HPDE6-E6E7 (cell line): ENCODE measurements around the gene EEFSEC.

Experiments
- DNase-seq: peaks from one replicate; pipeline ENCODE4 v3.0.0; 2011; ENCODE audit warnings: missing footprints; ENCODE audit errors: extremely low spot score

EEFSEC gene

GRCh38 chr3:128334086-128334645, 180.9 kb downstream of the EEFSEC start:
- no peak for DNase-seq

- no peak for DNase-seq
Observed at GRCh38 chr3:128334766-128335165, 181.5 kb downstream of the EEFSEC start.

- DNase-seq, result no peak
Observed at GRCh38 chr3:128335621-128336296, 182.5 kb downstream of the EEFSEC start.

GRCh38 chr3:128336337-128337156, 183.3 kb downstream of the EEFSEC start:
- DNase-seq, result no peak

- peak; percentile 75 for DNase-seq
Observed at GRCh38 chr3:128337305-128337704, 184.0 kb downstream of the EEFSEC start.

- DNase-seq, result no peak
Observed at GRCh38 chr3:128338536-128339330, 185.5 kb downstream of the EEFSEC start.

GRCh38 chr3:128339491-128340012, 186.3 kb downstream of the EEFSEC start:
- no peak for DNase-seq

- DNase-seq, result no peak
Observed at GRCh38 chr3:128340198-128340903, 187.1 kb downstream of the EEFSEC start.

GRCh38 chr3:128340904-128341555, 187.7 kb downstream of the EEFSEC start:
- no peak for DNase-seq

GRCh38 chr3:128341659-128342395, 188.5 kb downstream of the EEFSEC start:
- DNase-seq, result no peak

- no peak for DNase-seq
Observed at GRCh38 chr3:128342701-128343180, 189.5 kb downstream of the EEFSEC start.

- peak; percentile 45 for DNase-seq
Observed at GRCh38 chr3:128343287-128344051, 190.2 kb downstream of the EEFSEC start.

GRCh38 chr3:128344052-128344735, 190.9 kb downstream of the EEFSEC start:
- DNase-seq, result no peak

GRCh38 chr3:128345196-128345595, 191.9 kb downstream of the EEFSEC start:
- DNase-seq, result no peak

- no peak for DNase-seq
Observed at GRCh38 chr3:128346562-128346961, 193.3 kb downstream of the EEFSEC start.

- no peak for DNase-seq
Observed at GRCh38 chr3:128347282-128347681, 194.0 kb downstream of the EEFSEC start.

- DNase-seq, result no peak
Observed at GRCh38 chr3:128348075-128348474, 194.8 kb downstream of the EEFSEC start.

- DNase-seq, result no peak
Observed at GRCh38 chr3:128348805-128349531, 195.7 kb downstream of the EEFSEC start.
